HEK293T (cell line): ENCODE data around the gene CRIP1.

Experiments used
- CTCF ChIA-PET: fragments of 350-600 bp; formaldehyde crosslinking; extraction: SDS; loops from one replicate; lab custom pipeline; 2021; ENCODE audit warnings: antibody characterized with exemption, inconsistent platforms; lab: Yijun Ruan, JAX
- POLR2A ChIA-PET: fragments of 350-600 bp; formaldehyde crosslinking; extraction: SDS; loops from one replicate; lab custom pipeline; 2020; ENCODE audit warnings: antibody characterized with exemption, inconsistent platforms; lab: Yijun Ruan, JAX
- DNase-seq: peaks from one replicate; pipeline ENCODE4 v3.0.0; 2012; ENCODE audit warnings: mixed read lengths; ENCODE audit errors: extremely low spot score
- ARNT ChIP-seq: fragments of 450-650 bp; IDR thresholded peaks from 2 replicates; pipeline ENCODE4 v1.6.1; 2017; ENCODE audit warnings: mild to moderate bottlenecking
- BHLHE40 ChIP-seq: fragments of 450-650 bp; IDR thresholded peaks from 2 replicates; pipeline ENCODE4 v1.6.1; 2016; ENCODE audit warnings: mild to moderate bottlenecking, moderate library complexity, borderline replicate concordance
- CTBP1 ChIP-seq: fragments of 450-650 bp; IDR thresholded peaks from 2 replicates; pipeline ENCODE4 v1.6.1; 2016; ENCODE audit warnings: borderline replicate concordance
- ELF4 ChIP-seq: fragments of 450-650 bp; IDR thresholded peaks from 2 replicates; pipeline ENCODE4 v1.6.1; 2017; ENCODE audit warnings: antibody characterized with exemption
- FOXA1 ChIP-seq: fragments of 450-650 bp; IDR thresholded peaks from 2 replicates; pipeline ENCODE4 v1.6.1; 2016; ENCODE audit warnings: mild to moderate bottlenecking
- FOXK2 ChIP-seq: fragments of 450-650 bp; IDR thresholded peaks from 2 replicates; pipeline ENCODE4 v1.6.1; 2016; ENCODE audit warnings: mild to moderate bottlenecking
- FOXM1 ChIP-seq: fragments of 450-650 bp; IDR thresholded peaks from 2 replicates; pipeline ENCODE4 v1.6.1; 2017; ENCODE audit warnings: mild to moderate bottlenecking, borderline replicate concordance
- HDGF ChIP-seq: fragments of 450-650 bp; IDR thresholded peaks from 2 replicates; pipeline ENCODE4 v1.6.1; 2017; ENCODE audit warnings: antibody characterized with exemption, borderline replicate concordance
- L3MBTL2 ChIP-seq: fragments of 450-650 bp; conservative IDR thresholded peaks from 2 replicates; pipeline ENCODE4 v1.6.1; 2016; ENCODE audit warnings: mild to moderate bottlenecking
- LEF1 ChIP-seq: fragments of 450-650 bp; IDR thresholded peaks from 2 replicates; pipeline ENCODE4 v1.6.1; 2017; ENCODE audit warnings: mild to moderate bottlenecking, borderline replicate concordance
- NFRKB ChIP-seq: fragments of 450-650 bp; IDR thresholded peaks from 2 replicates; pipeline ENCODE4 v1.6.1; 2016; ENCODE audit warnings: mild to moderate bottlenecking, moderate library complexity
- SP1 ChIP-seq: fragments of 450-650 bp; IDR thresholded peaks from 2 replicates; pipeline ENCODE4 v1.6.1; 2017
- SUZ12 ChIP-seq: fragments of 450-650 bp; IDR thresholded peaks from 2 replicates; pipeline ENCODE4 v1.6.1; 2016; ENCODE audit warnings: mild to moderate bottlenecking
- TARDBP ChIP-seq: fragments of 450-650 bp; IDR thresholded peaks from 2 replicates; pipeline ENCODE4 v1.6.1; 2016
- ZNF384 ChIP-seq: fragments of 450-650 bp; IDR thresholded peaks from 2 replicates; pipeline ENCODE4 v1.6.1; 2016
- TF ChIP-seq, protein P1 (sequence below): fragments of 450-650 bp; IDR thresholded peaks from 2 replicates; pipeline ENCODE4 v1.6.1; 2016

CRIP1 gene

DNA sequence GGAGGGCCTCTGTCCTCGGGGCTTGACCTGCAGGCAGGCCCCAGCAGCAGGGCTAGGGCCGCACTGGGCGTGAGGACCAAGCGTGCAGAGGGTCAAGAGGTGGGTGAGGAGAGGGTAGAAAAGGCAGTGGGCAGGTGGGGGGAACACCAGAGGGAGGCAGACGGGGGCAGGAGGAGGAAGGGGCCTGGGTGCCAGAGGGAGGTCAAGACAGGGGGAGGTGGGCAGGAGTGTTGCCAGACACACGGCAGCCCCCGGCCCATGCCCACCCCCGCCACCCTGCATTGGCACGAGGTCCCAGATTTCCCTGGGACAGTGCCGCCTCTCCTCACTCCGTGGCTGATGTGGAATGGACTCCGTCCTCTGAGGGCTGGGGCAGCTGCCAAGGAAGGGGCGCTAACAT is 47.9 kb downstream of the CRIP1 start:
- DNase-seq, result no peak
- CTCF ChIA-PET, result no interaction called here
- no peak for TF ChIP-seq ELF4
- TF ChIP-seq LEF1, result no peak
- TF ChIP-seq ARNT, result no peak
- POLR2A ChIA-PET, result no interaction called here

DNA sequence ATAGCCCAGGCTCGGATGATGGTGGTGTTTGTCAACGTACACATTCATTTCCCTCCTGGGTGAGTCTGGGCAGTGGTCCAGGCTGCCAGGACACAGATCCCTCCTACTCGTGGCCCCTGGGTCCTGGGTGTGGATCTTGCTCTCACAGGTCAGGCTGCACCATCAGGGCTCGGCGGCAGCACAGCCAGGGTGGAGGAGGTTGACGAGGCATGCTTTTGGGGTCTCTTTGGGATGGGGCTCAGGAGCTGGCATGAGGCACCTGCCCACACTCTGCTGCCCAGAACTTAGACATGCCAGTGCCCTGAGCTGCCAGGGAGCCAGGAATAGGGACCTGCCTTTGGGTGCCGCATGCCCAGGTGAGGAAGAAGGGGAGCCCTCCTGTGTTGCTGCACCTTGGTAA is 49.4 kb downstream of the CRIP1 start:
- POLR2A ChIA-PET, result no interaction called here
- CTCF ChIA-PET, result no interaction called here
- DNase-seq, result no peak
- TF ChIP-seq CTBP1 (no peak), FOXK2 (no peak), SUZ12 (no peak), BHLHE40 (no peak), SP1 (no peak), ELF4 (no peak), NFRKB (no peak), ARNT (no peak), HDGF (no peak), L3MBTL2 (no peak), LEF1 (no peak), FOXA1 (no peak), FOXM1 (no peak), TARDBP (no peak), ZNF384 (no peak)
- TF ChIP-seq, protein P1, sequence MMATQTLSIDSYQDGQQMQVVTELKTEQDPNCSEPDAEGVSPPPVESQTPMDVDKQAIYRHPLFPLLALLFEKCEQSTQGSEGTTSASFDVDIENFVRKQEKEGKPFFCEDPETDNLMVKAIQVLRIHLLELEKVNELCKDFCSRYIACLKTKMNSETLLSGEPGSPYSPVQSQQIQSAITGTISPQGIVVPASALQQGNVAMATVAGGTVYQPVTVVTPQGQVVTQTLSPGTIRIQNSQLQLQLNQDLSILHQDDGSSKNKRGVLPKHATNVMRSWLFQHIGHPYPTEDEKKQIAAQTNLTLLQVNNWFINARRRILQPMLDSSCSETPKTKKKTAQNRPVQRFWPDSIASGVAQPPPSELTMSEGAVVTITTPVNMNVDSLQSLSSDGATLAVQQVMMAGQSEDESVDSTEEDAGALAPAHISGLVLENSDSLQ, result no peak

DNA sequence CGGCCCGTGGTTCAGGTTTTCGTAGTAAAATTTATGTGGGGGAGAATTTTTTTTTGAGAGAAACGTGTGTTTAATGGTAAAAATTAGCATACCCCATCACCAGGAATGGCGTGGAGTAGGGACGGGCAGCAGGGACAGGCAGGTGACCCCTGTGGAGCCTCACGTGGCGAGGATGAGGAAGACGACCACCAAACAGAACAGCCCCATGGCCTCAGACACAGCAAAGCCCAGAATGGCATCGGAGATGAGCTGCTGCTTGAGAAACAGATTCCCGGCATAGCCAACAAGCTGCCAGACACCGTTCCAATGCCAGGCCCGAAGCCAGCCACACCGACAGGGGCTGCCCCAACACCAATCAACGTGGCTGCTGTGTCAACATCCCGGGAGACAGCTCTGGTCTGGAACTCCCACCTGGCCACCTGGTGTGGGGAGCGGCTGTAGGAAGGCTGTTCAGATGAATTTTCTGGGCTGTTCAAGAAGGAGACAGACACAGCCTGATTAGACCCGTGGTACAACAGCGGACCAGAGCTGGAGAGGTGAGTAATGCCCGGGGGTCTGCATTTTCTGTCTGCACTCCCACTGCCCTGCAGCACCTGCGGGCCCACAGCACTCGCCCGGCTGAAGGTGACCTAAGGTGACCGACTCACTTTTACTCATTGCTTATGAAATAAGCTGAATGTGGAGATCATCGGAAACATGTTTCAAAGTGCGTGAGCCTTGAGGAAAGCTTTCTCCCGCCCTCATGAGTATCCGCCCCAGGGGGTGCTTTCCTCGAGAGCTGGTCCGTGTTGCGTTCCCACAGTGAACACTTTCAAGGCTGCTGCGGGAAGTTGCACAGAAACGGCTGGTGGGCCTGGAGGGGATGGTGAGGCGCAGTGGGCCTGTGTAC is 50.2 kb downstream of the CRIP1 start:
- DNase-seq, result no peak
- ChIA-PET POLR2A (interaction anchor here (1.6 kb wide), 1 partner anchor 9 kb away, joined by 7 read pairs; no protein-coding TSS in a partner anchor), CTCF (interaction anchor here (0.6 to 1.5 kb wide), 2 partner anchors 17 to 56 kb away, joined by 3 read pairs; no protein-coding TSS in a partner anchor)
- TF ChIP-seq, protein P1, result no peak
- no peak for TF ChIP-seq LEF1
- TF ChIP-seq ELF4, result no peak
- TF ChIP-seq TARDBP, result no peak
- TF ChIP-seq BHLHE40, result no peak
- TF ChIP-seq NFRKB, result no peak
- no peak for TF ChIP-seq ARNT
- TF ChIP-seq ZNF384, result no peak
- TF ChIP-seq FOXK2, result no peak
- no peak for TF ChIP-seq SP1
- TF ChIP-seq SUZ12, result no peak
- TF ChIP-seq FOXA1, result no peak
- no peak for TF ChIP-seq HDGF
- no peak for TF ChIP-seq CTBP1
- no peak for TF ChIP-seq L3MBTL2
- TF ChIP-seq FOXM1, result no peak

DNA sequence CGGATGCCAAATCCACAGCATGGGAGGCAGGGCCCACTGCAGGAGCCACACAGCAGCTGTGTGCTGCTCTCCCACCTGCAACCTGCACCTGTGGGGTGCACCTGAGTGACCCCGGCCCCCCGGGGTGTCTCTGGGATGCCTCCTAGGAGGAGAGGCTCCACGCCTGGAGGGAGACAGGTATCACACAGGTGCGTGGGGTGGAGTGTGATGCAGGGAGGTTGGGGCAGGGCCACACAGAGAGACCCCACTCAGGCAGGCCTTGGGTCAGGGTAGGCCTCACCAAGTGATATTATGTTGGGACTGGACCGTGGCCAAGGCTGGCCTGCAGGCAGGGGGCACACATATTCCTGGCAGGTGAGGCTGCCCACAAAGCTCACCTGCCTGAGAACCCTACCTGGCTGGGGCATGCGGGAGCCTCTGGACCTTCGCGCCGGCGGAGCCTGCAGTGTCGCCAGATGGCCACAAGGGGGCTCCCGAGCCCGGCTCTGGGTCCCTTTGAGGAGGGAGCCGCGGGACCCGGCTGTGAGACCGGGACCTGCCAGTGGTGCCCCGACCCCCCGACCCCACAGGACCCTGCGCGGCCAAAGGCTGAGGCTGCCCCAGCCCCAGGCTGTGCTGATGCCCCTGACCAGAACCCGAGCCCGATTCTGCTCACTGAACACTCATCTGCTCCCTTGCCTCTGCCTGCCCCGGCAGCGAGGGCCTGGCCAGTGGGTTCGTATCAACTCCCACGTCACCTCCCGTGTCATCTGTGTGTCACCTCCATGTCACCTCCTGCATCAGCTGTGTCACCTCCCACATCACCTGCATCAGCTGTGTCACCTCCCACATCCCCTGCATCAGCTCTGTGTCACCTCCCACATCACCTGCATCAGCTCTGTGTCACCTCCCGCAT is 51.1 kb downstream of the CRIP1 start:
- no peak for TF ChIP-seq ZNF384
- TF ChIP-seq TARDBP, result no peak
- TF ChIP-seq ARNT, result no peak
- no peak for TF ChIP-seq BHLHE40
- TF ChIP-seq, protein P1, result no peak
- ChIA-PET CTCF (interaction anchor here (0.6 to 1.5 kb wide), 2 partner anchors 57 to 75 kb away, joined by 3 to 4 read pairs; no protein-coding TSS in a partner anchor), POLR2A (interaction anchor here (1.6 kb wide), 1 partner anchor 10 kb away, joined by 7 read pairs; no protein-coding TSS in a partner anchor)
- peak; percentile 88 for DNase-seq
